ENCODE measurements around the gene GATAD1.

Gene GATAD1

DNA sequence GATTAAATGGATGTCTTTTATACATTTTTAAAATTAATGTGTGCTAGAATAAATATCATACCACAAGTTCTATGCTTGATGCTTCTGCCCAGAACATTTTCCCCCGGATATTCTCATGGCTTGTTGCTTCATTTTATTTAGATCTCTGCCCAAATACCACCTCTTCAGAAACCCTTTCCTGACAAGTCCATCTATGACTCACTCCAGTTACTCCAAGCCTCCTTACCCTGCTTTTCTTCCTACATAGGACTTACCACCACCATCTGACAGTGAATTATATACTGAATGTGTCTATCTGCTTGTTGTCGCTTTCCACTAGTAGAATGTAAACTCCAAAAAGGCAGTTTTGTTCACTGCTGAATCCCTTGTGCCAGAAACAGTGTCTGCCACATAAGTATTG is 49.6 kb downstream of the GATAD1 start:
- peaks cover 5% of the 10 kb centered on the region for H3K36me3 ChIP-seq (ENCODE audit: control insufficient read depth, insufficient read depth, low read length)
- no peaks in the 10 kb centered on the region for H3K9me3 ChIP-seq (ENCODE audit: control insufficient read depth, low read length)
- no peaks in the 10 kb centered on the region for H3K4me1 ChIP-seq (ENCODE audit: control insufficient read depth, insufficient read depth, low read length)
- no peaks in the 10 kb centered on the region for H3K27me3 ChIP-seq (ENCODE audit: control insufficient read depth, insufficient read depth, low read length)
- H3K9ac ChIP-seq (ENCODE audit: low read length), result no peak overlapping the region
- no peak overlapping the region for H3K4me3 ChIP-seq (ENCODE audit: low read length)

DNA sequence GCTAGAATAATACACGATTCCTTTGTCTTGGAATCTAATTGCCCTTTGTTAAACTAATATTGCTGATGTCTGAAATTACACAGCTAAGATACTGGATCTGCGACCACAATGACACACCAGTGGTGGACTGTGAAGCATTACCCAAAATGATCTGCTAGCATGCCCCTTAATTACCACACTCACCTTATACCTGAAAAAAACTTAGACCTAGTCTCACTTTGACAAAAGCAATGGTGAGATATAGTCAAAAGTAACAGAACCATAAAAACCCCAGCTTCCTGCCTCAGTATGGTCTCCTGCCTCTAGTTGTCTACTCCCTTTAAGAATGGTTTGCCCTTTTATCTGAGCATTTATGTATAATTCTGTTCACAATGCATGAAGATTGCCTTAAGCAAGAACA is 51.3 kb downstream of the GATAD1 start:
- Histone ChIP-seq H3K9ac (ENCODE audit: low read length) (no peak overlapping the region), H3K36me3 (ENCODE audit: control insufficient read depth, insufficient read depth, low read length) (peaks cover 5% of the 10 kb centered on the region), H3K27me3 (ENCODE audit: control insufficient read depth, insufficient read depth, low read length) (no peaks in the 10 kb centered on the region), H3K4me3 (ENCODE audit: low read length) (no peak overlapping the region), H3K9me3 (ENCODE audit: control insufficient read depth, low read length) (no peaks in the 10 kb centered on the region), H3K4me1 (ENCODE audit: control insufficient read depth, insufficient read depth, low read length) (no peaks in the 10 kb centered on the region)

DNA sequence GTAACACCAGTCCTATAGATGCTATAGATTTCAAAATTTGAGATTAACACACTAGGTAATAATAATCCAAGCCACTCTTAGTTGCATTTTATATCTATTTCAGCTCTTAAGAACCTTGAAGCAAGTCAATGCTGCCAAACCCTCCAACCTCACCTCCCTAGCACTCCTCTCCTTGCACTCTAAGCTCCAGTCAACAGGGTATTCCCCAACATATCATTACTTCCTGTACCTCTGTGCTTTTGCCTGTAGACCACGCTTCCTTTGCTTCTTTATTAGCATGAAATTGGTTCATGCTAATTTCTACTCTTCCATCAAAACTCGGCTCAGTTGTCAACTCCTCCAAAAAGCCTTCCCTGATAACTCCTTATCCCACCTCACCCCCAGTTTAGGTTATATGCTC is 56.5 kb downstream of the GATAD1 start:
- H3K9me3 ChIP-seq (ENCODE audit: control insufficient read depth, low read length), result no peaks in the 10 kb centered on the region
- H3K4me3 ChIP-seq (ENCODE audit: low read length), result no peak overlapping the region
- H3K9ac ChIP-seq (ENCODE audit: low read length), result no peak overlapping the region
- H3K4me1 ChIP-seq (ENCODE audit: control insufficient read depth, insufficient read depth, low read length), result no peaks in the 10 kb centered on the region
- peaks cover 5% of the 10 kb centered on the region for H3K36me3 ChIP-seq (ENCODE audit: control insufficient read depth, insufficient read depth, low read length)
- H3K27me3 ChIP-seq (ENCODE audit: control insufficient read depth, insufficient read depth, low read length), result no peaks in the 10 kb centered on the region

GRCh38 chr7:92504563-92504962 is 57.3 kb downstream of the GATAD1 start:
- Histone ChIP-seq H3K27me3 (ENCODE audit: control insufficient read depth, insufficient read depth, low read length) (no peaks in the 10 kb centered on the region), H3K4me3 (ENCODE audit: low read length) (no peak overlapping the region), H3K36me3 (ENCODE audit: control insufficient read depth, insufficient read depth, low read length) (peaks cover 5% of the 10 kb centered on the region), H3K4me1 (ENCODE audit: control insufficient read depth, insufficient read depth, low read length) (no peaks in the 10 kb centered on the region), H3K9ac (ENCODE audit: low read length) (no peak overlapping the region), H3K9me3 (ENCODE audit: control insufficient read depth, low read length) (no peaks in the 10 kb centered on the region)

GRCh38 chr7:92506363-92506762 is 59.1 kb downstream of the GATAD1 start:
- Histone ChIP-seq H3K4me3 (ENCODE audit: low read length) (no peak overlapping the region), H3K27me3 (ENCODE audit: control insufficient read depth, insufficient read depth, low read length) (no peaks in the 10 kb centered on the region), H3K4me1 (ENCODE audit: control insufficient read depth, insufficient read depth, low read length) (no peaks in the 10 kb centered on the region), H3K9ac (ENCODE audit: low read length) (no peak overlapping the region), H3K9me3 (ENCODE audit: control insufficient read depth, low read length) (no peaks in the 10 kb centered on the region), H3K36me3 (ENCODE audit: control insufficient read depth, insufficient read depth, low read length) (no peaks in the 10 kb centered on the region)

DNA sequence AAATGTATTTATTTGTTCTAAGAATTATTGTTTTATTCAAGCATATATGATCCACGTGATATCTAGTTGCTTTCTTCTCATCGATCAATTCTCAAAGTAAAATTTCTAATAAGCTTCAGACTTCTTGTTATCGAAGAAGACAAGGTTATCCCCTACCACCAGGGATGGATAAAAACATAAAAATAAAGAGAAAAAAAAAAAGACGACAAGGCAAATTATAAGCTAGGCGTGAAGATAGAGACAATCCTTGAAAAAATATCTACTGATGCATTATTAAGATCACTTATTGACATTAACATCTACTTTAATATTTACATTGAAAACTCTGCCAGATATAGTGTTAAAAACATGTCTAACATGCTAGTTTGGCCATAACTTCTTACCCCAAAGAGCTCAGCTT is 61.7 kb downstream of the GATAD1 start:
- Histone ChIP-seq H3K36me3 (ENCODE audit: control insufficient read depth, insufficient read depth, low read length) (no peaks in the 10 kb centered on the region), H3K27me3 (ENCODE audit: control insufficient read depth, insufficient read depth, low read length) (no peaks in the 10 kb centered on the region), H3K4me1 (ENCODE audit: control insufficient read depth, insufficient read depth, low read length) (no peaks in the 10 kb centered on the region), H3K4me3 (ENCODE audit: low read length) (no peak overlapping the region), H3K9ac (ENCODE audit: low read length) (no peak overlapping the region), H3K9me3 (ENCODE audit: control insufficient read depth, low read length) (no peaks in the 10 kb centered on the region)
